ENCODE results near the gene PMM2. TPM values are rescaled to one million over a fixed set of nuclear protein-coding genes. Genes with fewer than 3 reads are reported as not detected.
A peak's percentile ranks its signal among the peaks of the same experiment; 100 is the strongest.

The PMM2 gene
- total RNA-seq, 1 donor from 2014 or later, result 29.9 TPM

GRCh38 chr16:8864480-8865110, 67.0 kb downstream of the PMM2 start:
- TF ChIP-seq CTCF (IDR thresholded peaks at IDR 0.05; ENCODE audit: insufficient read depth, low read length, poor library complexity, severe bottlenecking), result no peak
- DNase-seq (ENCODE audit: low read depth), result no peak
- Histone ChIP-seq H3K4me3 (ENCODE audit: low read depth, low read length) (no peak overlapping the region), H3K36me3 (ENCODE audit: control insufficient read depth, insufficient read depth, low read length) (no peaks in the 10 kb centered on the region), H3K27me3 (ENCODE audit: control insufficient read depth, insufficient read depth, low read length) (no peaks in the 10 kb centered on the region)

- DNase-seq (ENCODE audit: low read depth), result no peak
- no peak overlapping the region for H3K4me3 ChIP-seq (ENCODE audit: low read depth, low read length)
- H3K36me3 ChIP-seq (ENCODE audit: control insufficient read depth, insufficient read depth, low read length), result no peaks in the 10 kb centered on the region
- H3K27me3 ChIP-seq (ENCODE audit: control insufficient read depth, insufficient read depth, low read length), result no peaks in the 10 kb centered on the region
- TF ChIP-seq CTCF (IDR thresholded peaks at IDR 0.05; ENCODE audit: insufficient read depth, low read length, poor library complexity, severe bottlenecking), result no peak
Measured at GRCh38 chr16:8865145-8865882, 67.7 kb downstream of the PMM2 start.

GRCh38 chr16:8866118-8866883, 68.7 kb downstream of the PMM2 start:
- TF ChIP-seq CTCF (IDR thresholded peaks at IDR 0.05; ENCODE audit: insufficient read depth, low read length, poor library complexity, severe bottlenecking), result no peak
- no peak for DNase-seq (ENCODE audit: low read depth)
- H3K36me3 ChIP-seq (ENCODE audit: control insufficient read depth, insufficient read depth, low read length), result no peaks in the 10 kb centered on the region
- H3K27me3 ChIP-seq (ENCODE audit: control insufficient read depth, insufficient read depth, low read length), result no peaks in the 10 kb centered on the region
- peak overlapping the region; percentile 59 for H3K4me3 ChIP-seq (ENCODE audit: low read depth, low read length)

GRCh38 chr16:8866884-8867215, 69.2 kb downstream of the PMM2 start:
- peak overlapping the region; percentile 59 for H3K4me3 ChIP-seq (ENCODE audit: low read depth, low read length)
- H3K36me3 ChIP-seq (ENCODE audit: control insufficient read depth, insufficient read depth, low read length), result no peaks in the 10 kb centered on the region
- TF ChIP-seq CTCF (IDR thresholded peaks at IDR 0.05; ENCODE audit: insufficient read depth, low read length, poor library complexity, severe bottlenecking), result no peak
- H3K27me3 ChIP-seq (ENCODE audit: control insufficient read depth, insufficient read depth, low read length), result no peaks in the 10 kb centered on the region
- no peak for DNase-seq (ENCODE audit: low read depth)

GRCh38 chr16:8867216-8867931, 69.7 kb downstream of the PMM2 start:
- no peak for TF ChIP-seq CTCF (IDR thresholded peaks at IDR 0.05; ENCODE audit: insufficient read depth, low read length, poor library complexity, severe bottlenecking)
- peak overlapping the region; percentile 59 for H3K4me3 ChIP-seq (ENCODE audit: low read depth, low read length)
- no peaks in the 10 kb centered on the region for H3K36me3 ChIP-seq (ENCODE audit: control insufficient read depth, insufficient read depth, low read length)
- DNase-seq (ENCODE audit: low read depth), result no peak
- no peaks in the 10 kb centered on the region for H3K27me3 ChIP-seq (ENCODE audit: control insufficient read depth, insufficient read depth, low read length)

All from kidney epithelial cell (primary cell).